ENCODE data around the gene DGKQ. TPM values are rescaled to one million over a fixed set of nuclear protein-coding genes. Genes with fewer than 3 reads are reported as not detected.

The DGKQ gene
- total and polyA plus RNA-seq, 9 of the 15 experiments (the other 6 are each of a cell fraction or from before 2014, with no cell fraction given): 0.17 to 22.0 (median 5.6) TPM

- 0 out of 4 replicates have a peak, but pooled peaks of 1 of the 2 experiments have one; percentile 22 for TF ChIP-seq HDAC1 (IDR thresholded peaks at IDR 0.05)
- TF ChIP-seq ZNF146 (CRISPR knock-in tag; IDR thresholded peaks at IDR 0.05; ENCODE audit: unreplicated experiment): no peak
- TF ChIP-seq, protein P1, sequence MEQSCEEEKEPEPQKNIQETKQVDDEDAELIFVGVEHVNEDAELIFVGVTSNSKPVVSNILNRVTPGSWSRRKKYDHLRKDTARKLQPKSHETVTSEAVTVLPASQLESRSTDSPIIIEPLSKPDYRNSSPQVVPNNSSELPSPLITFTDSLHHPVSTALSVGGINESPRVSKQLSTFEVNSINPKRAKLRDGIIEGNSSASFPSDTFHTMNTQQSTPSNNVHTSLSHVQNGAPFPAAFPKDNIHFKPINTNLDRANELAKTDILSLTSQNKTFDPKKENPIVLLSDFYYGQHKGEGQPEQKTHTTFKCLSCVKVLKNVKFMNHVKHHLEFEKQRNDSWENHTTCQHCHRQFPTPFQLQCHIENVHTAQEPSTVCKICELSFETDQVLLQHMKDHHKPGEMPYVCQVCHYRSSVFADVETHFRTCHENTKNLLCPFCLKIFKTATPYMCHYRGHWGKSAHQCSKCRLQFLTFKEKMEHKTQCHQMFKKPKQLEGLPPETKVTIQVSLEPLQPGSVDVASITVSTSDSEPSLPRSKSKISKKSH (CRISPR knock-in tag; IDR thresholded peaks at IDR 0.05): no peak
- TF ChIP-seq RFX5 (IDR thresholded peaks at IDR 0.05; ENCODE audit: low read depth, low read length): no peak
- no peak for TF ChIP-seq SRSF9 (IDR thresholded peaks at IDR 0.05; ENCODE audit: borderline replicate concordance, low read depth, low read length)
- TF ChIP-seq RB1 (IDR thresholded peaks at IDR 0.05; ENCODE audit: low read depth): 0 out of 2 replicates have a peak, but pooled peaks have one; percentile 33
- TF ChIP-seq TRIM24 (IDR thresholded peaks at IDR 0.05): peak in 1 of 2 experiments; percentile 64; a peak in 2 of 4 replicates
- TF ChIP-seq MAZ (CRISPR knock-in tag; conservative IDR thresholded peaks at IDR 0.05 in 1 of 2, IDR thresholded peaks at IDR 0.05 in 1 of 2): no peak
- TF ChIP-seq CBX1 (IDR thresholded peaks at IDR 0.05; ENCODE audit: low read depth): peak; percentile 61; the same call in 1 of the 2 replicates
- TF ChIP-seq, protein P2, sequence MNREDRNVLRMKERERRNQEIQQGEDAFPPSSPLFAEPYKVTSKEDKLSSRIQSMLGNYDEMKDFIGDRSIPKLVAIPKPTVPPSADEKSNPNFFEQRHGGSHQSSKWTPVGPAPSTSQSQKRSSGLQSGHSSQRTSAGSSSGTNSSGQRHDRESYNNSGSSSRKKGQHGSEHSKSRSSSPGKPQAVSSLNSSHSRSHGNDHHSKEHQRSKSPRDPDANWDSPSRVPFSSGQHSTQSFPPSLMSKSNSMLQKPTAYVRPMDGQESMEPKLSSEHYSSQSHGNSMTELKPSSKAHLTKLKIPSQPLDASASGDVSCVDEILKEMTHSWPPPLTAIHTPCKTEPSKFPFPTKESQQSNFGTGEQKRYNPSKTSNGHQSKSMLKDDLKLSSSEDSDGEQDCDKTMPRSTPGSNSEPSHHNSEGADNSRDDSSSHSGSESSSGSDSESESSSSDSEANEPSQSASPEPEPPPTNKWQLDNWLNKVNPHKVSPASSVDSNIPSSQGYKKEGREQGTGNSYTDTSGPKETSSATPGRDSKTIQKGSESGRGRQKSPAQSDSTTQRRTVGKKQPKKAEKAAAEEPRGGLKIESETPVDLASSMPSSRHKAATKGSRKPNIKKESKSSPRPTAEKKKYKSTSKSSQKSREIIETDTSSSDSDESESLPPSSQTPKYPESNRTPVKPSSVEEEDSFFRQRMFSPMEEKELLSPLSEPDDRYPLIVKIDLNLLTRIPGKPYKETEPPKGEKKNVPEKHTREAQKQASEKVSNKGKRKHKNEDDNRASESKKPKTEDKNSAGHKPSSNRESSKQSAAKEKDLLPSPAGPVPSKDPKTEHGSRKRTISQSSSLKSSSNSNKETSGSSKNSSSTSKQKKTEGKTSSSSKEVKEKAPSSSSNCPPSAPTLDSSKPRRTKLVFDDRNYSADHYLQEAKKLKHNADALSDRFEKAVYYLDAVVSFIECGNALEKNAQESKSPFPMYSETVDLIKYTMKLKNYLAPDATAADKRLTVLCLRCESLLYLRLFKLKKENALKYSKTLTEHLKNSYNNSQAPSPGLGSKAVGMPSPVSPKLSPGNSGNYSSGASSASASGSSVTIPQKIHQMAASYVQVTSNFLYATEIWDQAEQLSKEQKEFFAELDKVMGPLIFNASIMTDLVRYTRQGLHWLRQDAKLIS (CRISPR knock-in tag; IDR thresholded peaks at IDR 0.05): no peak
- TF ChIP-seq MXI1 (IDR thresholded peaks at IDR 0.05; ENCODE audit: low read depth, low read length): peak; percentile 44; the same call in 1 of the 2 replicates
- TF ChIP-seq FOXA3 (CRISPR knock-in tag; conservative IDR thresholded peaks at IDR 0.05 in 1 of 2, IDR thresholded peaks at IDR 0.05 in 1 of 2): no peak
- TF ChIP-seq ZKSCAN8 (CRISPR knock-in tag; IDR thresholded peaks at IDR 0.05): no peak
- TF ChIP-seq TEAD1 (CRISPR knock-in tag; IDR thresholded peaks at IDR 0.05): peak in 1 of 2 experiments; percentile 33; a peak in 1 of 4 replicates
- no peak for TF ChIP-seq ZNF431 (CRISPR knock-in tag; IDR thresholded peaks at IDR 0.05)
- TF ChIP-seq CBX3 (IDR thresholded peaks at IDR 0.05; ENCODE audit: borderline replicate concordance in 1 of 2, low read length in 2 of 2): peak in 1 of 2 experiments; percentile 53; a peak in 1 of 3 replicates
- no peak for TF ChIP-seq MAFF (IDR thresholded peaks at IDR 0.05; ENCODE audit: low read length)
- peak; percentile 11; the same call in 1 of the 2 replicates for TF ChIP-seq CBFA2T2 (conservative IDR thresholded peaks at IDR 0.05)
- 0 out of 2 replicates have a peak, but pooled peaks have one; percentile 40 for TF ChIP-seq SOX6 (IDR thresholded peaks at IDR 0.05)
These were observed 38.8 kb upstream of the DGKQ start (continued) for GRCh38 chr4:1012034-1012739.
